ENCODE measurements around the gene DOK3. TPM values are rescaled to one million over a fixed set of nuclear protein-coding genes. Genes with fewer than 3 reads are reported as not detected.

The DOK3 gene
- total RNA-seq, 1 experiment from 2014 or later = 14.5 TPM

GRCh38 chr5:177456591-177456964, 53.0 kb downstream of the DOK3 start:
- H3K4me3 Mint-ChIP-seq (ENCODE audit: low read depth, unreplicated experiment) = peak overlapping the region; percentile 77
- peak overlapping the region; percentile 80 for H3K27ac Mint-ChIP-seq (ENCODE audit: unreplicated experiment)
- no peak for TF ChIP-seq CTCF (IDR thresholded peaks at IDR 0.05; ENCODE audit: unreplicated experiment)
- no TSS peak for BruUV-seq (replicated peaks)
- intact Hi-C loops (cut with micrococcal nuclease; ENCODE audit: unreplicated experiment) = loop anchor here (2.0 to 10.0 kb wide), 2 partner anchors 40 to 342 kb away; partner anchors contain the start of gene PDLIM7
- CTCF ChIA-PET = interaction anchor here (1.3 to 5.1 kb wide), 3 partner anchors 39 to 144 kb away, joined by 5 to 80 read pairs (median 18); partner anchors contain the start of gene PDLIM7
- no peak for DNase-seq
- peaks cover 39% of the 10 kb centered on the region for H3K4me1 Mint-ChIP-seq (ENCODE audit: low read depth, unreplicated experiment)
- H3K9me3 Mint-ChIP-seq (ENCODE audit: low read depth, unreplicated experiment) = no peaks in the 10 kb centered on the region
- H3K27me3 Mint-ChIP-seq (ENCODE audit: unreplicated experiment) = no peaks in the 10 kb centered on the region
- peaks cover 92% of the 10 kb centered on the region for H3K36me3 Mint-ChIP-seq (ENCODE audit: insufficient read depth, unreplicated experiment)

GRCh38 chr5:177455661-177456590, 53.7 kb downstream of the DOK3 start:
- peak; percentile 96 for TF ChIP-seq CTCF (IDR thresholded peaks at IDR 0.05; ENCODE audit: unreplicated experiment)
- H3K36me3 Mint-ChIP-seq (ENCODE audit: insufficient read depth, unreplicated experiment) = peaks cover 88% of the 10 kb centered on the region
- intact Hi-C loops (cut with micrococcal nuclease; ENCODE audit: unreplicated experiment) = loop anchor here (2.0 to 10.0 kb wide), 3 partner anchors 41 to 341 kb away; partner anchors contain the start of gene PDLIM7
- peaks cover 40% of the 10 kb centered on the region for H3K4me1 Mint-ChIP-seq (ENCODE audit: low read depth, unreplicated experiment)
- TSS peak; percentile 93 for BruUV-seq (replicated peaks)
- no peaks in the 10 kb centered on the region for H3K27me3 Mint-ChIP-seq (ENCODE audit: unreplicated experiment)
- H3K4me3 Mint-ChIP-seq (ENCODE audit: low read depth, unreplicated experiment) = peak overlapping the region; percentile 77
- peak overlapping the region; percentile 80 for H3K27ac Mint-ChIP-seq (ENCODE audit: unreplicated experiment)
- no peaks in the 10 kb centered on the region for H3K9me3 Mint-ChIP-seq (ENCODE audit: low read depth, unreplicated experiment)
- CTCF ChIA-PET = interaction anchor here (0.6 to 5.1 kb wide), 18 partner anchors 12 to 330 kb away, joined by 3 to 80 read pairs (median 5); partner anchors contain the start of gene PDLIM7
- DNase-seq = peak; percentile 96

GRCh38 chr5:177455036-177455660, 54.5 kb downstream of the DOK3 start:
- peak; percentile 90 for TF ChIP-seq CTCF (IDR thresholded peaks at IDR 0.05; ENCODE audit: unreplicated experiment)
- peaks cover 40% of the 10 kb centered on the region for H3K4me1 Mint-ChIP-seq (ENCODE audit: low read depth, unreplicated experiment)
- intact Hi-C loops (cut with micrococcal nuclease; ENCODE audit: unreplicated experiment) = loop anchor here (2.0 to 10.0 kb wide), 2 partner anchors 52 to 340 kb away; no protein-coding TSS in a partner anchor
- CTCF ChIA-PET = interaction anchor here (0.8 to 5.1 kb wide), 18 partner anchors 11 to 329 kb away, joined by 3 to 80 read pairs (median 4); partner anchors contain the start of gene PDLIM7
- H3K9me3 Mint-ChIP-seq (ENCODE audit: low read depth, unreplicated experiment) = no peaks in the 10 kb centered on the region
- H3K36me3 Mint-ChIP-seq (ENCODE audit: insufficient read depth, unreplicated experiment) = peaks cover 89% of the 10 kb centered on the region
- H3K27ac Mint-ChIP-seq (ENCODE audit: unreplicated experiment) = peak overlapping the region; percentile 80
- DNase-seq = peak; percentile 99
- no peaks in the 10 kb centered on the region for H3K27me3 Mint-ChIP-seq (ENCODE audit: unreplicated experiment)
- no TSS peak for BruUV-seq (replicated peaks)
- peak overlapping the region; percentile 77 for H3K4me3 Mint-ChIP-seq (ENCODE audit: low read depth, unreplicated experiment)

- intact Hi-C loops (cut with micrococcal nuclease; ENCODE audit: unreplicated experiment) = loop anchor here (2.0 to 10.0 kb wide), 3 partner anchors 52 to 340 kb away; partner anchors contain the start of gene MXD3
- CTCF ChIA-PET = interaction anchor here (0.5 to 5.1 kb wide), 20 partner anchors 10 to 328 kb away, joined by 3 to 80 read pairs (median 4); partner anchors contain the start of gene PDLIM7
- H3K36me3 Mint-ChIP-seq (ENCODE audit: insufficient read depth, unreplicated experiment) = peaks cover 86% of the 10 kb centered on the region
- DNase-seq = peak; percentile 99
- peak overlapping the region; percentile 86 for H3K27ac Mint-ChIP-seq (ENCODE audit: unreplicated experiment)
- H3K27me3 Mint-ChIP-seq (ENCODE audit: unreplicated experiment) = no peaks in the 10 kb centered on the region
- TF ChIP-seq CTCF (IDR thresholded peaks at IDR 0.05; ENCODE audit: unreplicated experiment) = peak; percentile 96
- no peaks in the 10 kb centered on the region for H3K9me3 Mint-ChIP-seq (ENCODE audit: low read depth, unreplicated experiment)
- peak overlapping the region; percentile 77 for H3K4me3 Mint-ChIP-seq (ENCODE audit: low read depth, unreplicated experiment)
- H3K4me1 Mint-ChIP-seq (ENCODE audit: low read depth, unreplicated experiment) = peaks cover 40% of the 10 kb centered on the region
- no TSS peak for BruUV-seq (replicated peaks)
Measured at GRCh38 chr5:177454397-177455035, 55.1 kb downstream of the DOK3 start.
